Endothelial cell of umbilical vein (primary cell): Measurements from ENCODE around the gene ABCB7. TPM values are rescaled to one million over a fixed set of nuclear protein-coding genes. Genes with fewer than 3 reads are reported as not detected.

Experiments
- BruUV-seq: library from RNA; stranded (reverse); fragments of 400-500 nt; replicated peaks from 2 replicates; lab custom pipeline; 2021; lab: Mats Ljungman, UMichigan
- CTCF ChIA-PET: fragments of 300-600, 350-600 bp; sonication (Branson Sonifier 250); formaldehyde crosslinking; loops from one replicate; lab custom pipeline; 2021; ENCODE audit warnings: antibody characterized with exemption, inconsistent platforms; lab: Charles Lee
- POLR2A ChIA-PET: fragments of 300-600, 350-600 bp; sonication (Branson Sonifier 250); formaldehyde crosslinking; loops from one replicate; lab custom pipeline; 2021; ENCODE audit warnings: antibody characterized with exemption, inconsistent platforms; lab: Charles Lee
- DNase-seq: peaks from one replicate; pipeline ENCODE4 v3.0.0-alpha.2; 2011; ENCODE audit warnings: low read depth, low spot score
- FAIRE-seq: peaks from 2 replicates; lab custom pipeline; 2011; peaks lifted over from hg19 to GRCh38; lab: Jason Lieb, UNC
- H2AFZ ChIP-seq: 2 replicates; pipeline ENCODE4 v1.6.0; 2012; ENCODE audit warnings: low read depth, low read length, control low read depth, inconsistent platforms
- H3K27ac ChIP-seq: 2 replicates; pipeline ENCODE4 v1.5.1; 2011; ENCODE audit warnings: low read depth, mild to moderate bottlenecking, control low read depth, low read length, moderate library complexity; ENCODE audit not compliant: insufficient read depth
- H3K27me3 ChIP-seq, 2 experiments: 2 replicates each; pipeline versions ENCODE4 v1.6.0 to v1.6.1; 2011; ENCODE audit warnings: low read length in 2 of 2, mixed read lengths in 1 of 2; ENCODE audit not compliant: control insufficient read depth in 2 of 2, insufficient read depth in 2 of 2
- H3K36me3 ChIP-seq, 2 experiments: 2 replicates in 1 of 2; 3 replicates in 1 of 2; pipeline ENCODE4 v1.5.1; 2011; ENCODE audit warnings: low read length in 2 of 2, mild to moderate bottlenecking in 1 of 2, moderate library complexity in 1 of 2; ENCODE audit not compliant: control insufficient read depth in 2 of 2, insufficient read depth in 2 of 2; ENCODE audit errors: extremely low read depth in 1 of 2
- H3K4me1 ChIP-seq: 3 replicates; pipeline ENCODE4 v1.5.1; 2011; ENCODE audit warnings: mild to moderate bottlenecking, low read length; ENCODE audit not compliant: control insufficient read depth, insufficient read depth; ENCODE audit errors: extremely low read depth
- H3K4me2 ChIP-seq: 2 replicates; pipeline ENCODE4 v1.6.1; 2011; ENCODE audit warnings: low read length, control low read depth, mixed read lengths; ENCODE audit not compliant: insufficient read depth
- H3K4me3 ChIP-seq, 3 experiments: fragments of 200-600 bp in 1 of 3; sonication (generic), shearing (Covaris generic) in 1 of 3; replicated peaks in 1 of 3; 2 replicates each; pipeline ENCODE4 v1.5.1; 2011 to 2016; ENCODE audit warnings: control low read depth in 3 of 3, low read length in 3 of 3, mild to moderate bottlenecking in 2 of 3, inconsistent platforms in 1 of 3, low read depth in 1 of 3, moderate library complexity in 1 of 3; ENCODE audit not compliant: insufficient read depth in 1 of 3
- H3K79me2 ChIP-seq: 2 replicates; pipeline ENCODE4 v1.6.0; 2012; ENCODE audit warnings: low read length, inconsistent platforms; ENCODE audit not compliant: control insufficient read depth, insufficient read depth
- H3K9ac ChIP-seq: replicated peaks from 2 replicates; pipeline ENCODE3; 2011; ENCODE audit warnings: low read length, control low read depth; ENCODE audit not compliant: insufficient read depth; ENCODE audit errors: extremely low read depth
- H3K9me1 ChIP-seq: replicated peaks from 3 replicates; pipeline ENCODE4 v1.6.0; 2011; ENCODE audit warnings: mild to moderate bottlenecking, low read length; ENCODE audit not compliant: control insufficient read depth, insufficient read depth; ENCODE audit errors: extremely low read depth
- H3K9me3 ChIP-seq: replicated peaks from 2 replicates; pipeline ENCODE4 v1.5.1; 2012; ENCODE audit warnings: low read length, inconsistent platforms; ENCODE audit not compliant: control insufficient read depth, insufficient read depth
- H4K20me1 ChIP-seq: replicated peaks from 2 replicates; pipeline ENCODE3; 2011; ENCODE audit warnings: mild to moderate bottlenecking, low read length; ENCODE audit not compliant: control insufficient read depth, insufficient read depth; ENCODE audit errors: extremely low read depth
- EZH2 ChIP-seq: IDR thresholded peaks from 2 replicates; pipeline ENCODE4 v1.6.1; 2012; ENCODE audit warnings: borderline replicate concordance, low read depth, mild to moderate bottlenecking, moderate library complexity, low read length, inconsistent platforms; ENCODE audit not compliant: severe bottlenecking
- FOS ChIP-seq: IDR thresholded peaks from 2 replicates; pipeline ENCODE4 v1.6.1; 2011; ENCODE audit warnings: mild to moderate bottlenecking, low read length, moderate library complexity, borderline replicate concordance; ENCODE audit not compliant: insufficient read depth
- GATA2 ChIP-seq: IDR thresholded peaks from 2 replicates; pipeline ENCODE4 v1.7.0; 2011; ENCODE audit warnings: low read depth, mild to moderate bottlenecking, moderate library complexity, mixed read lengths, low read length; ENCODE audit not compliant: insufficient read length, insufficient read depth
- JUN ChIP-seq: IDR thresholded peaks from 2 replicates; pipeline ENCODE4 v1.6.1; 2011; ENCODE audit warnings: borderline replicate concordance, low read depth; ENCODE audit not compliant: insufficient read length, insufficient read depth
- MAX ChIP-seq: IDR thresholded peaks from 2 replicates; pipeline ENCODE4 v1.6.1; 2011; ENCODE audit not compliant: insufficient read depth, insufficient read length
- MYC ChIP-seq: IDR thresholded peaks from one replicate; pipeline ENCODE4 v1.6.1; 2011; ENCODE audit warnings: mild to moderate bottlenecking, low read depth, low read length
- POLR2A ChIP-seq: IDR thresholded peaks from 2 replicates; pipeline ENCODE4 v1.6.1; 2012; ENCODE audit warnings: low read depth, mild to moderate bottlenecking, control low read depth, low read length
- POLR2AphosphoS5 ChIP-seq: IDR thresholded peaks from 2 replicates; pipeline ENCODE4 v1.6.1; 2012; ENCODE audit warnings: low read depth, mild to moderate bottlenecking, control low read depth, low read length, moderate library complexity; ENCODE audit not compliant: insufficient read depth
- dilution Hi-C: fragments of 300-500 bp; cut with MboI; formaldehyde crosslinking; loops from one replicate; pipeline ENCODE4 v1.15.0; 2019; ENCODE audit warnings: low sequenced_read_pairs; ENCODE audit not compliant: extremely low pct_ligation_motif_present
- intact Hi-C: fragments of 100-400 bp; cut with micrococcal nuclease; formaldehyde crosslinking; loops from one replicate; pipeline ENCODE4 v1.10.0; 2022
- polyA plus RNA-seq, 4 experiments: library from polyadenylated mRNA; depleted of rRNA in 3 of 4; stranded (reverse) in 3 of 4; unstranded in 1 of 4; fragments of >200 nt; gene quantifications; 2 replicates each; pipeline versions ENCODE4 v1.2.1 to v1.2.3, GENCODE V29; 2011 to 2012; ENCODE audit warnings: missing spikeins in 1 of 4
- total RNA-seq: library from RNA; stranded (reverse); gene quantifications from 2 replicates; pipeline ENCODE4 v1.2.3, GENCODE V29; 2021
- TF ChIP-seq, protein P1 (sequence below), 2 donors: IDR thresholded peaks; 1 replicate in 1 of 2; 2 replicates in 1 of 2; pipeline ENCODE4 v1.5.1; 2011; ENCODE audit warnings: low read length in 2 of 2, mild to moderate bottlenecking in 2 of 2, moderate library complexity in 2 of 2, control low read depth in 1 of 2, inconsistent platforms in 1 of 2, low read depth in 1 of 2; ENCODE audit not compliant: insufficient read depth in 1 of 2; ENCODE audit errors: extremely low read depth in 1 of 2

The ABCB7 gene
- total and polyA plus RNA-seq, 2 donors (not counting 3 experiments of a cell fraction or from before 2014, with no cell fraction given), result 12.1 to 20.7 TPM

GRCh38 chrX:75061701-75062100, 94.4 kb downstream of the ABCB7 start:
- TF ChIP-seq POLR2A, result no peak
- no peak for TF ChIP-seq FOS
- no peak for TF ChIP-seq MAX
- no peak for TF ChIP-seq EZH2
- no peak for TF ChIP-seq GATA2
- TF ChIP-seq JUN, result no peak
- TF ChIP-seq POLR2AphosphoS5, result no peak
- no peak for TF ChIP-seq MYC
- TF ChIP-seq, protein P1, sequence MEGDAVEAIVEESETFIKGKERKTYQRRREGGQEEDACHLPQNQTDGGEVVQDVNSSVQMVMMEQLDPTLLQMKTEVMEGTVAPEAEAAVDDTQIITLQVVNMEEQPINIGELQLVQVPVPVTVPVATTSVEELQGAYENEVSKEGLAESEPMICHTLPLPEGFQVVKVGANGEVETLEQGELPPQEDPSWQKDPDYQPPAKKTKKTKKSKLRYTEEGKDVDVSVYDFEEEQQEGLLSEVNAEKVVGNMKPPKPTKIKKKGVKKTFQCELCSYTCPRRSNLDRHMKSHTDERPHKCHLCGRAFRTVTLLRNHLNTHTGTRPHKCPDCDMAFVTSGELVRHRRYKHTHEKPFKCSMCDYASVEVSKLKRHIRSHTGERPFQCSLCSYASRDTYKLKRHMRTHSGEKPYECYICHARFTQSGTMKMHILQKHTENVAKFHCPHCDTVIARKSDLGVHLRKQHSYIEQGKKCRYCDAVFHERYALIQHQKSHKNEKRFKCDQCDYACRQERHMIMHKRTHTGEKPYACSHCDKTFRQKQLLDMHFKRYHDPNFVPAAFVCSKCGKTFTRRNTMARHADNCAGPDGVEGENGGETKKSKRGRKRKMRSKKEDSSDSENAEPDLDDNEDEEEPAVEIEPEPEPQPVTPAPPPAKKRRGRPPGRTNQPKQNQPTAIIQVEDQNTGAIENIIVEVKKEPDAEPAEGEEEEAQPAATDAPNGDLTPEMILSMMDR (IDR thresholded peaks at IDR 0.05; ENCODE audit: extremely low read depth in 1 of 2, insufficient read depth in 1 of 2, low read depth in 1 of 2, low read length in 2 of 2), result no peak
- no peaks in the 10 kb centered on the region for H3K9me3 ChIP-seq
- ChIA-PET CTCF (no interaction called here), POLR2A (no interaction called here)
- DNase-seq (no peak), FAIRE-seq (no peak)
- H2AFZ ChIP-seq, result no peak overlapping the region
- H3K4me1 ChIP-seq, result no peaks in the 10 kb centered on the region
- H3K4me2 ChIP-seq, result no peak overlapping the region
- intact Hi-C loops (no loop called here), dilution Hi-C loops (no loop called here)
- H4K20me1 ChIP-seq, result no peaks in the 10 kb centered on the region
- H3K4me3 ChIP-seq, result no peak overlapping the region
- BruUV-seq, result no TSS peak
- H3K79me2 ChIP-seq, result no peaks in the 10 kb centered on the region
- H3K9ac ChIP-seq, result no peak overlapping the region
- no peak overlapping the region for H3K27ac ChIP-seq
- H3K9me1 ChIP-seq, result no peaks in the 10 kb centered on the region
- H3K27me3 ChIP-seq, result no peaks in the 10 kb centered on the region
- H3K36me3 ChIP-seq, result no peaks in the 10 kb centered on the region
